Neuronal stem cell (in vitro differentiated cells): Measurements from ENCODE around the gene PIK3R2.

Experiments
- DNase-seq: peaks from one replicate; pipeline ENCODE4 v3.0.0-alpha.2; 2013; ENCODE audit warnings: low spot score
- H2AFZ ChIP-seq: one replicate; pipeline ENCODE4 v1.6.1; 2013; ENCODE audit warnings: mild to moderate bottlenecking, low read length, inconsistent platforms
- H2AK5ac ChIP-seq: 2 replicates; pipeline ENCODE4 v1.6.1; 2013; ENCODE audit warnings: low read depth, mild to moderate bottlenecking, inconsistent platforms, low read length, moderate library complexity, mixed read lengths
- H2BK120ac ChIP-seq: 2 replicates; pipeline ENCODE4 v1.6.1; 2013; ENCODE audit warnings: low read depth, mild to moderate bottlenecking, inconsistent platforms, low read length, moderate library complexity, mixed read lengths
- H2BK12ac ChIP-seq: one replicate; pipeline ENCODE4 v1.6.1; 2013; ENCODE audit warnings: low read length, inconsistent platforms
- H2BK15ac ChIP-seq: 2 replicates; pipeline ENCODE4 v1.6.1; 2013; ENCODE audit warnings: mild to moderate bottlenecking, low read length, inconsistent platforms, mixed read lengths
- H2BK5ac ChIP-seq: one replicate; pipeline ENCODE4 v1.6.1; 2013; ENCODE audit warnings: inconsistent platforms, mild to moderate bottlenecking, low read length, moderate library complexity
- H3K14ac ChIP-seq: one replicate; pipeline ENCODE4 v1.6.1; 2013; ENCODE audit warnings: low read length, inconsistent platforms
- H3K18ac ChIP-seq: 2 replicates; pipeline ENCODE4 v1.6.1; 2013; ENCODE audit warnings: low read length, inconsistent platforms
- H3K23ac ChIP-seq: 2 replicates; pipeline ENCODE4 v1.6.1; 2013; ENCODE audit warnings: low read depth, mild to moderate bottlenecking, mixed read lengths, low read length, inconsistent platforms; ENCODE audit not compliant: poor library complexity
- H3K27ac ChIP-seq: replicated peaks from 3 replicates; pipeline ENCODE4 v1.5.1; 2013; ENCODE audit warnings: low read length, inconsistent platforms
- H3K27me3 ChIP-seq, 3 experiments: 2 replicates each; pipeline ENCODE4 v1.6.1; 2013; ENCODE audit warnings: low read length in 3 of 3, mild to moderate bottlenecking in 2 of 3, inconsistent platforms in 1 of 3, low read depth in 1 of 3, mixed read lengths in 1 of 3, moderate library complexity in 1 of 3; ENCODE audit not compliant: control insufficient read depth in 3 of 3, insufficient read depth in 3 of 3
- H3K36me3 ChIP-seq, 2 donors: replicated peaks in 1 of 2; 2 replicates each; pipeline ENCODE4 v1.6.1; 2013; ENCODE audit warnings: low read length in 2 of 2; ENCODE audit not compliant: control insufficient read depth in 2 of 2, insufficient read depth in 2 of 2
- H3K4ac ChIP-seq: 2 replicates; pipeline ENCODE4 v1.6.1; 2013; ENCODE audit warnings: inconsistent platforms, mild to moderate bottlenecking, low read length, moderate library complexity
- H3K4me1 ChIP-seq, 2 donors: 1 replicate in 1 of 2; 2 replicates in 1 of 2; pipeline ENCODE4 v1.6.1; 2013; ENCODE audit warnings: low read length in 2 of 2, low read depth in 1 of 2; ENCODE audit not compliant: control insufficient read depth in 2 of 2, insufficient read depth in 1 of 2
- H3K4me2 ChIP-seq: one replicate; pipeline ENCODE4 v1.6.1; 2013; ENCODE audit warnings: mild to moderate bottlenecking, low read length, inconsistent platforms; ENCODE audit not compliant: insufficient read depth, poor library complexity, severe bottlenecking
- H3K4me3 ChIP-seq, 2 donors: 2 replicates each; pipeline ENCODE4 v1.5.1; 2013; ENCODE audit warnings: low read length in 2 of 2, mild to moderate bottlenecking in 2 of 2, inconsistent platforms in 1 of 2, moderate library complexity in 1 of 2
- H3K79me1 ChIP-seq: one replicate; pipeline ENCODE4 v1.6.1; 2013; ENCODE audit warnings: low read depth, mild to moderate bottlenecking, inconsistent platforms, low read length, moderate library complexity
- H3K9ac ChIP-seq: one replicate; pipeline ENCODE4 v1.6.1; 2013; ENCODE audit warnings: mild to moderate bottlenecking, low read depth, low read length, inconsistent platforms; ENCODE audit not compliant: poor library complexity
- H3K9me3 ChIP-seq, 2 donors: replicated peaks in 1 of 2; 2 replicates each; pipeline versions ENCODE3 to v1.6.1; 2013; ENCODE audit warnings: low read length in 2 of 2, mild to moderate bottlenecking in 2 of 2, inconsistent platforms in 1 of 2, low read depth in 1 of 2, mixed read lengths in 1 of 2, moderate library complexity in 1 of 2; ENCODE audit not compliant: control insufficient read depth in 2 of 2, insufficient read depth in 1 of 2
- H4K8ac ChIP-seq: one replicate; pipeline ENCODE4 v1.6.1; 2013; ENCODE audit warnings: low read depth, mild to moderate bottlenecking, inconsistent platforms, low read length, moderate library complexity
- H4K91ac ChIP-seq: one replicate; pipeline ENCODE4 v1.6.1; 2013; ENCODE audit warnings: low read length, low read depth, mild to moderate bottlenecking, inconsistent platforms; ENCODE audit not compliant: poor library complexity
- WGBS, 2 donors: extraction: QIAGEN DNeasy Blood & Tissue Kit; methylation state at CpG; one replicate each; pipeline ENCODE4 v1.1.7; 2013; ENCODE audit warnings: missing lambda C conversion rate in 2 of 2, mixed read lengths in 1 of 2; ENCODE audit not compliant: insufficient read length in 2 of 2, insufficient replicate concordance in 1 of 2; ENCODE audit errors: extremely low coverage in 2 of 2; 5-methylcytosine and 5-hydroxymethylcytosine counted together

Gene PIK3R2

DNA sequence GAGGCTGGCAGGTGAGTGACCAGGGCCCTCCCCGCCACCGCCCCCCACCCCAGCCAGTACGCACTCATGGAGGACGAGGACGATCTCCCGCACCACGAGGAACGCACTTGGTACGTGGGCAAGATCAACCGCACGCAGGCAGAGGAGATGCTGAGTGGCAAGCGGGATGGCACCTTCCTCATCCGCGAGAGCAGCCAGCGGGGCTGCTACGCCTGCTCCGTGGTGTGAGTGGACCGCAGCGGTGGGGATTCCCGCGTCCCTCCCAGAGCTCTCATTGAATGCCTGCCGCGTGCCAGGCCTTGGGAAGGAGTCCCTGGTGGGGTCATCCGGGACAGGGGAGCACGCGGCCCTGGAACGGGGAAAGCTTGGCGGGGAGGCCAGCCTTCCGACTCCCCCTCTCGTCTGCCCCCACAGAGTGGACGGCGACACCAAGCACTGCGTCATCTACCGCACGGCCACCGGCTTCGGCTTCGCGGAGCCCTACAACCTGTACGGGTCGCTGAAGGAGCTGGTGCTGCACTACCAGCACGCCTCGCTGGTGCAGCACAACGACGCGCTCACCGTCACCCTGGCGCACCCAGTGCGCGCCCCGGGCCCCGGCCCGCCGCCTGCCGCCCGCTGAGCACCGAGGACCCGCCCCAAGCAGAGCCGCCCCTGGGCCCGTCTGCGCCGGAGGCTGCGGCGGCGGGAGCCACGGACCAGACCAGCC, 15.9 kb downstream of the PIK3R2 start:
- Histone ChIP-seq H3K36me3 (peaks cover 31 to 58% of the 10 kb centered on the region in 2 donors), H2BK120ac (no peak overlapping the region), H4K8ac (no peak overlapping the region), H2AK5ac (peak overlapping the region; percentile 46), H3K79me1 (peaks cover 4% of the 10 kb centered on the region), H3K27me3 (peaks cover 0 to 6% (median 2%) of the 10 kb centered on the region in 3 experiments), H3K14ac (no peak overlapping the region), H3K4me2 (no peak overlapping the region), H4K91ac (no peak overlapping the region), H3K4me1 (peaks cover 3% of the 10 kb centered on the region in 2 donors), H3K9me3 (no peaks in the 10 kb centered on the region), H3K9ac (no peak overlapping the region), H2BK12ac (no peak overlapping the region), H2BK15ac (no peak overlapping the region), H2AFZ (no peak overlapping the region), H3K4ac (no peak overlapping the region), H3K4me3 (no peak overlapping the region), H3K23ac (no peak overlapping the region), H3K18ac (no peak overlapping the region), H3K27ac (no peak overlapping the region), H2BK5ac (peak overlapping the region; percentile 24)
- WGBS, 2 donors: no CpG with 5 or more reads among the region's 66 CpGs
- no peak for DNase-seq

DNA sequence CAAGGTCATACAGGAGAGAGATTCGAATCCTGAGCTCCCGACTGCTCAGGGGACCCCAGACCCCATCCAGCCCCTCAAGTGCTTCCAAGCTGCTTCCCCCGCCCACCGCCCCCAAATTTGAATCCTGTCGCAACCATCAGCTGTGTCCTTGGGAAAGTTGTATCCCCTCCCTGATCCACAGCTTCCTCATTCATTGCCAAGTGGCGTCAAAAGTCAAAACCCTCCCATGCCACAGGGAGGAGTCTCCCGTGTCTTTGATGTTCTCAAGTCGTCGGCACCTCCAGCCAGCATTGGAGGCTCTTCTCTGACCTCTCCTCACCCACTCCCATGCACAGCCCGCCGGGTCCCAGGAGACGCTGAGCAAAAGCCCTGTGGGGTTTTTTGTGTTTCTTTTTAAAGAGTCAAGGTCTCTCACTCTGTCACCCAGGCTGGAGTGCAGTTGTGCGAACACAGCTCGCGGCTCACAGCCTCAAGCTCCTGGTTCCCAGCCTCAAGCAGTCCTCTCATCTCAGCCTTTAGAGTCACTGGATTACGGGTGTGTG, 17.8 kb downstream of the PIK3R2 start:
- H3K4me2 ChIP-seq: no peak overlapping the region
- H3K79me1 ChIP-seq: peaks cover 4% of the 10 kb centered on the region
- no peak overlapping the region for H2BK5ac ChIP-seq
- no peak overlapping the region for H4K8ac ChIP-seq
- H3K27me3 ChIP-seq: peaks cover 3 to 23% (median 20%) of the 10 kb centered on the region in 3 experiments
- no peak overlapping the region for H3K9ac ChIP-seq
- H3K36me3 ChIP-seq: peaks cover 24 to 46% of the 10 kb centered on the region in 2 donors
- no peak overlapping the region for H2BK120ac ChIP-seq
- peaks cover 3 to 8% of the 10 kb centered on the region in 2 donors for H3K4me1 ChIP-seq
- no peak overlapping the region for H3K4ac ChIP-seq
- WGBS, 2 donors: no CpG with 5 or more reads among the region's 16 CpGs
- H2AK5ac ChIP-seq: no peak overlapping the region
- H4K91ac ChIP-seq: no peak overlapping the region
- H3K27ac ChIP-seq: no peak overlapping the region
- no peak overlapping the region for H3K18ac ChIP-seq
- no peak overlapping the region for H2BK15ac ChIP-seq
- no peak overlapping the region for H3K23ac ChIP-seq
- no peak overlapping the region for H2AFZ ChIP-seq
- no peaks in the 10 kb centered on the region for H3K9me3 ChIP-seq
- no peak for DNase-seq
- H2BK12ac ChIP-seq: no peak overlapping the region
- H3K14ac ChIP-seq: no peak overlapping the region
- no peak overlapping the region for H3K4me3 ChIP-seq

DNA sequence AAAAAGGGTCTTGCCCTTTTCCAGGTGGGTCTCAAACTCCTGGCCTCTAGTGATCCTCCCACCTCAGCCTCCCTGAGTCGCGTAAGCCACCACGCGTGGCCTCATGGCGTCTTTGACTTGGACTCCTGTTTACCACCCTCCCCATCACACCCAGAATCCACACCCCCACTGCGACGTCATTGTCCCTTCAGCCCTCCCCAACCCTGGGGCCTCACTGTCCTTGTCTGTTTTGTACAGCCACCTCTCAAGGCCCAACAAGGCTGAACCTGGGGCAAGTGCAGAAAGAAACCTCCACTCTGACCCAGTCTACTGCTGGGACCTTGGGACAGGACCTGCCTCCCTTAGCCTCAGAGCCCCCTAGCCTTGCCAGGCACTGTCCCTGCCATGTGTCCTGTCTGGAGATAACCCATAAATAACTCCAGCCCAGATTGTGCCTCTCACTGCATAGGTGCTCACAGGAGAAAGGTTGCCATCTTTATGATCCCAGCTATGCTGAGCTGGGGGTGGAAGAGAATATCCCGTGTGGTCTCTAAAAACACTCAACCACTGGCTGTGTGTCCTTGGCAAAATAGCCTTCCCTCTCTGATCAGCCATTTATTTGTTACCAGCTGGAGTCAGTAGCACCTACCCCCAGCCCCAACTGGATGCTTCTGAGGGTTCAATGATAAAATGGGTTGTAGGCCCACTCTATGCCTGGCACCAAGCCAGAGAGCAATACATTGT, 18.8 kb downstream of the PIK3R2 start:
- Histone ChIP-seq H3K18ac (no peak overlapping the region), H2BK12ac (no peak overlapping the region), H4K91ac (peak overlapping the region; percentile 59), H2AFZ (no peak overlapping the region), H3K4me1 (peaks cover 3 to 8% of the 10 kb centered on the region in 2 donors), H3K27ac (no peak overlapping the region), H4K8ac (peak overlapping the region; percentile 50), H3K9me3 (no peaks in the 10 kb centered on the region), H2BK5ac (no peak overlapping the region), H2AK5ac (no peak overlapping the region), H3K4ac (no peak overlapping the region), H3K79me1 (peaks cover 4% of the 10 kb centered on the region), H2BK15ac (no peak overlapping the region), H2BK120ac (no peak overlapping the region), H3K27me3 (peaks cover 3 to 23% (median 20%) of the 10 kb centered on the region in 3 experiments), H3K36me3 (peaks cover 20 to 36% of the 10 kb centered on the region in 2 donors), H3K14ac (no peak overlapping the region), H3K23ac (no peak overlapping the region), H3K4me2 (no peak overlapping the region), H3K4me3 (no peak overlapping the region), H3K9ac (no peak overlapping the region)
- WGBS, 2 donors: no CpG with 5 or more reads among the region's 8 CpGs
- DNase-seq: no peak
